CD4-positive, alpha-beta T cell treated with Interleukin-15 for 1 hour (primary cell): Measurements from ENCODE around the gene SMYD3.
"Not testable (repeated sequence)": the region's sequence is repeated elsewhere in the genome, so short reads cannot be mapped to it uniquely, and the experiment has no call there.

Experiments
- DNase-seq: peaks from one replicate; pipeline ENCODE4 v3.0.0-alpha.2; 2020

Gene SMYD3

DNA sequence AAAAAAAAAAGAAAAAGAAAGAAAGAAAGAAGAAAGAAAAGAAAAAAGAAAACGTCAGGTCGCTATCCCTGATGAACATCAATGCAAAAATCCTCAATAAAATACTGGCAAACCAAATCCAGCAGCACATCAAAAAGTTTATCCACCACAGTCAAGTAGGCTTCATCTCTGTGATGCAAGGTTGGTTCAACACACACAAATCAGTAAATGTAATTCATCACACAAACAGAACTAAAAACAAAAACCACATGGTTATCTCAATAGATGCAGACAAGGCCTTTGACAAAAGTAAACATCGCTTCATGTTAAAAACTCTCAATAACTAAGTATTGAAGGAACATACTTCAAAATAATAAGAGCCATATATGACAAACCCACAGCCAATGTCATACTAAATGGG, 779.0 kb downstream of the SMYD3 start:
- not testable (repeated sequence) for DNase-seq

GRCh38 chr1:245721488-245721887, 785.6 kb downstream of the SMYD3 start:
- DNase-seq = no peak

DNA sequence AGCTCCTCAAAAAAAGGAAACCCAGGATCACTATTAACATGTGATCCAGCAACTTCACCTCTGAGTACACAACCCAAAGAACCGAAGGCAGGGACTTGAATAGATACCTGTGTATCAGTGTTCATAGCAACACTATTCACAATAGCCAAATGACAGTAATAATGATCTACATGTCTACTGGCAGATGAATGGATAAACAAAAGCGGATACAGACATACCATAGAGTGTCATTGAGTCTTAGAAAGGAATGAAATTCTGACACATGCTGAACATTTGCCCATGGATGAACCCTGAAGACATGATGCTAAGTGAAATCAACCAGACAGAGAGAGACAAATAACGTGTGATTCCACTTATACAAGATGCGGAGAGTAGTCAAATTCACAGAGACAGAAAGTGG, 788.1 kb downstream of the SMYD3 start:
- no peak for DNase-seq

GRCh38 chr1:245718123-245718522, 789.0 kb downstream of the SMYD3 start:
- no peak for DNase-seq

DNA sequence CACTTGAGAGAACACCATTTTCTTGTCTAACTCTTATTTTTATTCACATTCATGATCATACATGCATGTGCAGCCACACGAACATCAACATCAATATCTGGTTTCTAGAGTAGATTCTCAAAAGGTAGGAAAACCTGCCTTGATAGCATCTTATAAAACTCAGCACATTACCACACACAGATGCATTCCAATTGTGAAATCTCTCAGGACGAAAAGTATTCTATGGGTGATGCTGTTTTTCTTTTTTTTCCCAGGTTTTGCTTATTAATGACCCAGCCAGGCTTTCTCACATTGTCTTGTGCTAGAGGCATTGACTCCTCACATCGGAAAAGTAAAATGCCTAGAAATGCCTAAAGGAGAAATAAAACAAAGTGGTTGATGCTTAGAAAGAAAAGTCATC, 789.5 kb downstream of the SMYD3 start:
- DNase-seq = no peak

GRCh38 chr1:245716561-245716960, 790.5 kb downstream of the SMYD3 start:
- DNase-seq = no peak

GRCh38 chr1:245715970-245716369, 791.1 kb downstream of the SMYD3 start:
- DNase-seq = no peak

DNA sequence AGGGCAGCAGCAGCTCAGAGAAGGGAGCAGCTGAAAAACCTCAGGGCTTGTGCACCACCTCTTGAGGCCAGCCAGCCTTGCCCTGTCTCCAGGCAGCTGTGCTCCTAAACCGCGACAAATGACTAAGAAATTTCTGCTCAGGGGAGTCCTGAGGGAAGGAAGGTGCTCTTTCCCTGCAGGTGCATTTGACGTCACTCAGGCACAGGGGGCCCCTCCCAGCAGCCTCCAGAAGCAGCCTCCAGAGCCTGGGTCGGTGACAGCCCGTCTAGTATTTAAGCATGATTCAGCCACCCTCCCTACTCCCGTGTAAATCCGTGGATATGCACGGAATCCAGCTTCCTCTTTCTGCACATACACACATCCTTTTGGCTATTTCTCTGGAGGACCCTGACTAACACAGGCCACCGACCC, 791.8 kb downstream of the SMYD3 start:
- no peak for DNase-seq

DNA sequence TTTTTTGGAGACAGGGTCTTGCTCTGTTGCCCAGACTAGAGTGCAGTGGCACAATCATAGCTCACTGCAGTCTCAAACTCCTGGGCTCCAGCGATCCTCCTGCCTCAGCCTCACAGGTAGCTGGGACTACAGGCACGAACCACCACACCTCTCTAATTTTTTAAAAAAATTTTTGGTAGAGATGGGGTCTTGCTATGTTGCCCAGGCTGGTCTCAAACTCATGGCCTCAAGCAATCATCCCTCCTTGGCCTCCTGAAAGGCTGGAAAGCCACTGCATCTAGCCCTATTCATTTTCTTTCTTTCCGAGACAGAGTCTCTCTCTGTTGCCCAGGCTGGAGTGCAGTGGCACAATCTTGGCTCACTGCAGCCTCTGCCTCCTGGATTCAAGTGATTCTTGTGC, 793.1 kb downstream of the SMYD3 start:
- not testable (repeated sequence) for DNase-seq

DNA sequence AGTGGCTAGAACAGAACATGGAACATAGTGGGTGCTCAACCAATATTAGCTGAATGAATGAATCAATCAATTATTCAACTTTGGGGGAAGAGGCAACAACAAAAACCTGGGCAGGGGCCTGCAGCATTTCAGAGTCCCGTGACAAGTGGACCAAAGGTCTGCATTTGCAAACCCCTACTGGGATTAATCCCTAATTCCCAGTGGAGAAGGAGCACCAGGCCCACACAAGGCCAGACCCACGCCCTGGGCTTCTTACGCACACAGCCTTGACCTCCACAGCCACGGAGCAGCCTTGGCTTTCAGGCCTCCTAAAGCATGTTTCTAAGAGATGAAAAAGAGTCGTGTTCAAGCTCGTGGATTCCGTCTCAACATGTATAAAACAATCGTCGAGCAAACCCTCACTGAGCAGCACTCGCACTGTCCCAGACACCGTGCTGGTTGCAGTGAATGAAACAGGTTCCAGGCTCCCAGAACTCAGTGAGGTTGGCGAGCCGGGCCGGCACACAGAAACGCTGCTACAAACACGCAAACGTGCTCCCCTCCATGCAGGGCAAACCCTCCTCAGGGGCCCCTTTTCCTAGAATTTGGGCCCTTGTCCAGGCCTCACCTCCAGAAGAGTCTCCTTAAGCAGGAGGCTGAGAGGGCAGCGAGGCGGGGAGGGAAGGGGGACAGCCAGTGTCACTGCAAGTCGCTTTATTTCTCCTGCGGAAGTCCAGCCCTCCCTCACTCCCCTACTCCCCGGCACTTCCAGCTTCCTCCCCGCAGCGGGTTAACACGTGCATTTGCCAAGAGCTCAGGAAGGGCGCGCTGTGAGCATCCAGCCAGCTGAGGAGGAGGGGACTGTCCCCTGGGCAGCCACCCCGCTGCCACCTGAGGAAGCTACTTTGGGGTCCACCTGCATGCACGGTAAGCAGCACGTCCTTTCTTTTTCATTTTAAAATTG, 795.8 kb downstream of the SMYD3 start:
- DNase-seq = no peak

DNA sequence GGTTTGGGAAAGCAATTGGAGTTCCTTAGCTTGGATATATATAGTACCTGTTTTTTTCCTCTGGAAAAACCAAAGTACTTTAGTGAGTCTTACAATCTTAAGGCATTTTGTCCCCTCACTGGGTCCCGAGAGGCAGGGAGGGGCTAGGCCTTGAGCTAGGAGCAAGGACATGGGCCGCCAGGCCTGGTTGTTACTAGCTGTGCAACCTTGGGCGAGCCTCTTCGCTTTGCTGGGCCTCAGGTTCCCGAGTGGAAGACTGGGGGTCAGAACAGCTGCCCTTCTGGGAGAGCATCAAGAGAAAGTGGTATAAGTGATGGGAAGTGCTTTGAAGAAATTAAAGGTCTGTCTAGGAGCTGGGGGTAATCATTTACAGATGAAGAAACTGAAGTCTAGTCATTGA, 799.1 kb downstream of the SMYD3 start:
- DNase-seq = no peak

DNA sequence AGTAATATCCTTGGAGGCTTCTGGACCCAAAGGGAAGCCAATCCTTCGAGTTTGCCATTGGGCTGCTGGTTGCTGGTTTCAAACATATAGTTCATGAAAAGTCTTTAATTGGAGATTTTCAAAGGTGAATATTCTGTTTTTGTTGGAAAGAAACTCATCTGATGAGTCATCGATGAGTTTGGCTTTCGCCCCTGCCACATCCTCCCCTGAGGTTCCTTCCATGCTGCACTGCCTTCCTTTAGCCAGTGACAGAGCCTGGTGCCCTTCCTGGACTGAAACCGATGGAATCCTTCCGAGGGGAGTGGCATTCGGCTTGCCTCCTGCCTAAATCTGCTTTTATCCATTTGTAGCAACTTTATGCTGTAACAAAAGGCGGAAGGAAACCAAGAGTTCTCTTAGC, 802.3 kb downstream of the SMYD3 start:
- DNase-seq = no peak

DNA sequence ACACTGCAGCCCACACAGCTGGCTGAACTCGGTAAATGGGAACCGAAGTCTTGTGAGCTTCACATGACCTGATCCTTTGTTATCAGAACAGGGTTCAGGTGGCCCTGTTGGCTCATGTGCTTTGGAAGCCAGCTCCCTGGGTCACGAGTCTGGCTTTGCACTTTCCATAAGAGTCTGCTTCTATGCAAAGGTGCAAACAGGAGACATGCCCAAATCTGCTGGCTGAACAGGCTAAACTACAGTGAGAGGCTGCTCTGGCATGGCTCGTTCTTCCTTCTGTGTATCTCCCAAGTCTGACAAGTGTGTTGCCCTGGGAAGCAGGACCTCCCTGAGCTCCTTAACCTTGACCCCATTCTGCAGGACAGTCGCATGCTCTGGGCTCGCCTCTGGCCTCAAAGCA, 802.7 kb downstream of the SMYD3 start:
- DNase-seq = no peak

- no peak for DNase-seq
Measured at GRCh38 chr1:245702346-245702745, 804.7 kb downstream of the SMYD3 start.

GRCh38 chr1:245701631-245702030, 805.4 kb downstream of the SMYD3 start:
- DNase-seq = no peak

DNA sequence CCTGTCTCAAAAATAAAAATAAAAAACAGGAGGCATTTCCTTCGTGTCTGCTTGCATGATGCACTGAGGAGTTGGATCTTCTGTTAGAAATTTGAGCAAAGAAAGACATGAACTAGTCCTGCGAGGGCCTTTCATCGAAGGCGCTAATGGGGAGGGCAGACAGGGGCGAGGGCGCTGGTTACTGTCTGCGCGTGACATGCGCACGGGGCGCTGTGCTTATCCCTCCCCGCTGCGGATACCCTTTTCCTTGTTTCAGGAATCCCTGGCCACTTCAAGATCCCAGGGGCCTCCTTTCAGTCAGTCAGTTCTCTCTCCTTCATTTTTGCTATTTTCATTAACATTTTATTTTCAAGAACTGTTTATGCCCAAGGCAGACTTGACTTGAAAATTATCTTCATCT, 806.4 kb downstream of the SMYD3 start:
- no peak for DNase-seq
